WERI-Rb-1 (cell line): Measurements from ENCODE around the gene CTSW.

ENCODE experiments used
- DNase-seq: peaks from one replicate; pipeline ENCODE4 v3.0.0-alpha.2; 2020
- H3K27ac ChIP-seq: fragments of 250-450 bp; sonication (Bioruptor Pico); 2 replicates; pipeline ENCODE4 v1.5.1; 2020; ENCODE audit warnings: mild to moderate bottlenecking, moderate library complexity
- H3K27me3 ChIP-seq: fragments of 250-450 bp; sonication (Bioruptor Pico); 2 replicates; pipeline ENCODE4 v1.5.1; 2021; ENCODE audit warnings: mild to moderate bottlenecking, low read depth, moderate library complexity; ENCODE audit not compliant: insufficient read depth, severe bottlenecking
- H3K36me3 ChIP-seq: fragments of 250-450 bp; sonication (Bioruptor Pico); 2 replicates; pipeline ENCODE4 v1.5.1; 2020; ENCODE audit warnings: mild to moderate bottlenecking, moderate library complexity
- H3K4me3 ChIP-seq: 2 replicates; pipeline ENCODE4 v1.5.1; 2011; ENCODE audit warnings: low read depth, mild to moderate bottlenecking, control low read depth, low read length
- H3K9me3 ChIP-seq: fragments of 250-450 bp; sonication (Bioruptor Pico); 2 replicates; pipeline ENCODE4 v1.5.1; 2021; ENCODE audit warnings: mild to moderate bottlenecking, moderate library complexity; ENCODE audit not compliant: severe bottlenecking
- TF ChIP-seq, protein P1 (sequence below): IDR thresholded peaks from 2 replicates; pipeline ENCODE4 v1.5.1; 2011; ENCODE audit warnings: low read depth, mild to moderate bottlenecking, control low read depth, inconsistent platforms, low read length

CTSW gene

DNA sequence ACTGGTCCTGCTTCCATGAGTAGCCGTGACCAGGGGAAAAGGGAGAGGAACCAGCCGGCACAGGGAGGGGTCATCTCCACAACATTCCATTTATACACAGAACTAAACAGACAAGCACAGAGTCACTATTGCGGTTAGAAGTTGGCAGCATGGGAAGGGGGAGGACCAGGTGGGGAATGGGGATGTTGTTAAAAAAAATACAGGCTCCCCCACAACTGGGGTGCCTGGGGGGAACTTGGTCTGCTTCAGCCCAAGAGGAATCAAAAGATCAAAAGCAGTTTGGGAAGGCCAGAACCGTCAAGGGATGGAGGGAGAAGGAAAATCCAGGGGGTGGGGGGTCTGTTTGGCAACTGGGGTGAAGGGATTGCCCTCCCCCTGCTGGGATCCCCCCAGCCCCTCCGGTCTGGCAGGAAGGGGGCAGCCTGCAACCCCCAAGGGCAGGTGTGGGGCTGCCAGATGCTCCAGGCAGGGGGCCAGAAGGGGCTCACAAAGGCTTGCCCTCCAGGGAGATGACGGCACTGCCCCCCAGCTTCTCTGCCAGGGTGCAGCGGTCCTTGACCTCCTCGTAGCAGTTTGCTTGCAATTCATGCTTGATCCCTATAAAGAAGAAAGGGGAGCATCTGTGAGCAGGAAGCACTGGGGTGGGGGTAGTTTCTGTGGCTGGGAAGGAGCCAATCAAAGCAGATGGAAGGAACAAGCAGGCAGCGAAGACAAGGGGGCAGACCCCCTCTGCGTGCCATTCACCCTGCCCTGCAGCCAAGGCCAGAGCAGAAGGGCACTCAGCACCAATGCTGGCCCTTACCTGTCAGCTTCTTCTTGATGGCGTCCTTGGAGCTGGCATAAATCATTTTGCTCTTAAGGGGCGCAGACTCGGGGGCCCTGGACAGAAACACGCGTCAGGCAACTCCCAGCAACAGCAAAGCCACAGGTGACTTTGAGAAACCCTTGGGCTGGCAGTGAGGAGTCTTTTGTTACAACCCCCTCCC, 24.5 kb upstream of the CTSW start:
- Histone ChIP-seq H3K27me3 (no peaks in the 10 kb centered on the region), H3K36me3 (peaks cover 70% of the 10 kb centered on the region), H3K9me3 (peaks cover 5% of the 10 kb centered on the region), H3K4me3 (no peak overlapping the region), H3K27ac (no peak overlapping the region)
- DNase-seq: no peak
- TF ChIP-seq, protein P1, sequence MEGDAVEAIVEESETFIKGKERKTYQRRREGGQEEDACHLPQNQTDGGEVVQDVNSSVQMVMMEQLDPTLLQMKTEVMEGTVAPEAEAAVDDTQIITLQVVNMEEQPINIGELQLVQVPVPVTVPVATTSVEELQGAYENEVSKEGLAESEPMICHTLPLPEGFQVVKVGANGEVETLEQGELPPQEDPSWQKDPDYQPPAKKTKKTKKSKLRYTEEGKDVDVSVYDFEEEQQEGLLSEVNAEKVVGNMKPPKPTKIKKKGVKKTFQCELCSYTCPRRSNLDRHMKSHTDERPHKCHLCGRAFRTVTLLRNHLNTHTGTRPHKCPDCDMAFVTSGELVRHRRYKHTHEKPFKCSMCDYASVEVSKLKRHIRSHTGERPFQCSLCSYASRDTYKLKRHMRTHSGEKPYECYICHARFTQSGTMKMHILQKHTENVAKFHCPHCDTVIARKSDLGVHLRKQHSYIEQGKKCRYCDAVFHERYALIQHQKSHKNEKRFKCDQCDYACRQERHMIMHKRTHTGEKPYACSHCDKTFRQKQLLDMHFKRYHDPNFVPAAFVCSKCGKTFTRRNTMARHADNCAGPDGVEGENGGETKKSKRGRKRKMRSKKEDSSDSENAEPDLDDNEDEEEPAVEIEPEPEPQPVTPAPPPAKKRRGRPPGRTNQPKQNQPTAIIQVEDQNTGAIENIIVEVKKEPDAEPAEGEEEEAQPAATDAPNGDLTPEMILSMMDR: no peak

DNA sequence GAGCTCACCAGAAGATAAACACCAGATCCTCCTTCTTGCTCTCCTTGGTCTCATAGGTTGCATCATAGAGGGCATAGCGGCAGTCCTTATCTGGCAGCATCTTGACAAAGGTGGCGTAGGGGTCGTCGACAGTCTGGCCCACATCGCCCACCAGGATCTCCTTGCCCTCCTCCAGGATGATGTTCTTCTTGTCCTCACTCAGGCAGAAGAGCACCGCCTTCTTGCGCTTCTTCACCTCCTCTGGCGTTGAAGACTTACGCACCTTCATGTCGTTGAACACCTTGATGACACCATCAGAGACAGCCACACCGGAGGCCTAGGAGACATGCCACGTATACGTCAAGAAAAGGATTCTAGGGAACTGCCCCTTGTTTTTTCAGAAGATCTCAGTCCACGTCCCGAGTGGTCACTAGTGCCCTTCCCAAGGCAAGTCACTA, 23.7 kb upstream of the CTSW start:
- Histone ChIP-seq H3K9me3 (peaks cover 5% of the 10 kb centered on the region), H3K27ac (no peak overlapping the region), H3K27me3 (no peaks in the 10 kb centered on the region), H3K36me3 (peaks cover 73% of the 10 kb centered on the region), H3K4me3 (no peak overlapping the region)
- DNase-seq: no peak
- TF ChIP-seq, protein P1: no peak

DNA sequence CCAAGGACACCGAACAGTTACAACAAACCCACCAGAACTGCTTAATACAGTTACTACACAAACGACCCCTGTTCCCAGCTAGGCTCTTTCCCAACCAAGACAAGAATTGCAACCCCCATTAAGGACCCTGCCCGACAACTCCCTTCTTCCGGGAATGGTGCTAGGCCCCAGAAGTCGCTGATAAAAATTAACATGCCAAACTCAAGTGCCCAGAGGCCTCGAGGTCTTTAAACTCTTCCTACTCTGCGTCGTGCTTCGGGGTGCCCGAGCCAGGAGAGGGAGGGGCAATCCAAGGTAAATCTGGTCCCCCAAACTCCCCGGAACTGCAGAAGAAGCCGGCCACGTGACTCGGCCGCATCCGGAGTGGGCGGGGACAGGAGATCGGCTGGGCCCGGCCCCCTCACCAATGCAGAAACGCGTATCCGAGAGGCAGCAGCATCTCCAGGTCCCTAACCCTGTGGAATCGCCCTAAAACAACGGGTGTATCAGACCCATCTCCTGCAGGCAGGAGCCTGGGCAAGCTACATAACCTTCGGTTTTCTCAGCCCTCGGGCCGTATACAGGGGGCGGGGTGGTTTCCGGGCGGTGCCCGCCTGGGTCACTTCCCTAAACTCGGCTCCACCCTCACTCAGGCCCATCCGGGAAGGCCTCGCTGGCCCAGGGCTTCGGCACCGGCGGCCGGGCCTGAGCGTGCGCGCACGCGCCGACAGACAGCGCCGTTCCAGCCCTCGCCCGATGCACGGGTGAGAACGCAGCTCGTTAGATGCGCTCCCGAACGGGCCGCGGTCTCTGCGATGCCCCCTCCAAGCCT, 22.7 kb upstream of the CTSW start:
- DNase-seq: peak; percentile 67
- Histone ChIP-seq H3K9me3 (no peaks in the 10 kb centered on the region), H3K27ac (peak overlapping the region; percentile 99), H3K27me3 (no peaks in the 10 kb centered on the region), H3K36me3 (peaks cover 72% of the 10 kb centered on the region), H3K4me3 (peak overlapping the region; percentile 96)
- TF ChIP-seq, protein P1: no peak

DNA sequence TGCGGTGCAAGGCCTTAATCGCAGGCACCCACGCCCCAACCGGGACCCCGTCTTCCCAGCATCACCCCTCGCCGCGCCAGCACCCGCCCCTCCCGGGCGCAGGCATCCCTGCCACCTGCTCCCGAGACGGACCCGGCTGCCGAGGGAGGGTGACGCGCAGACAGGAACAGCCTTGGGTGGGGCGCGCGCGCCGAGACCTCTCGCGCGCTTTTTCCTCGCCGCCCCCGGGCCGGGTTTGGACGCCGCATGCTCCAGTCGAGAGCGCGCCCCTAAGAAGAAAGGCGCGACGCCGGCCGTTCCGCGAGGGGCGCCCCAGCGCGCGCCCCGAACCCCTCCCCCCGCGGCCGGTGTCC, 22.2 kb upstream of the CTSW start:
- H3K9me3 ChIP-seq: no peaks in the 10 kb centered on the region
- peak overlapping the region; percentile 99 for H3K27ac ChIP-seq
- DNase-seq: peak; percentile 55
- peak overlapping the region; percentile 96 for H3K4me3 ChIP-seq
- TF ChIP-seq, protein P1: no peak
- H3K36me3 ChIP-seq: peaks cover 72% of the 10 kb centered on the region
- H3K27me3 ChIP-seq: no peaks in the 10 kb centered on the region

DNA sequence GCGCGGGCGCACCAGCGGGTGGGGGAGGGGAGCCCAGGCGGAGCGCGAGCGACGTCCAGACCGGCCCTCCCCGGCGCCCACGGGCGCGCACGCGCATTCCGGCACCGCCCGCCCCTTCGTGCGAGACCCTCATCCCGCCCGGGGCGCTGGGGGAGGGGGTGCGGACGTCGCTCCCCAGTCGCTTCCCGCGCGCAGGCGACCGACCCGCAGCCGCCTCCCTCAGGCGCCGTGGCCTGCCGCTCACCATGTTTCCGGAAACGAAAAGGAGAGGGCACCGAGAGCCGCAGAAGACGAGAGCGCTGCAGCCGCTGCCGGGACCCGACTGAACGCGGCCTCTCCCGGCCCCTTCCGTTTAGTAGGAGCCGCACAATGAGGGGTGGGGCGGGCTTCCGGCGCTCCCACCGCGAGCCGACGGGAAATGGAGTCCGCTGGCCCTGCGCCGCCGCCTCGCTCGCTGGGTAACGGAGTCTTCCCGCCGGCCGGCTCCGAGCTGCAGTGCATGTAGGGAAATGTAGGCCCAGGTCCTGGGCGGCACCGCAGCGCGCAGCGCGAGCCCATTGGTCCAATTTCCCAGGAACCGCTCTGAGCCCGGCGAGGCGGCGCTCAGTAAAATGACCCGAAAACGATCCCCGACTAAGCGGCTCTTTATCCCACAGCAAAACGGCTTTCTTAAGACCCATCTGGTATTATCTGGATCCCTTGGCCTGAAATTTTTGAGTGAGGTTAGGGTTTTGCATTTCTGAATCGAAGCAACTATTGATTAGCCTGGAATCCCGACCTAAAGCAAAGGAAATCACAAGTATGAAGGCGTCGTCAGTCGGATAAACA, 21.6 kb upstream of the CTSW start, which contains the start of gene CFL1:
CFL1 (minus strand) TSS at position 328 of the 828 bp plus-strand sequence; CDS start at position 247, 81 bp downstream.
- TF ChIP-seq, protein P1: no peak
- H3K36me3 ChIP-seq: peaks cover 72% of the 10 kb centered on the region
- peak; percentile 98 for DNase-seq
- peak within 1 kb of the TSS; percentile 96 for H3K4me3 ChIP-seq
- no peaks in the 10 kb centered on the region for H3K27me3 ChIP-seq
- peak within 1 kb of the TSS; percentile 99 for H3K27ac ChIP-seq
- no peaks in the 10 kb centered on the region for H3K9me3 ChIP-seq
